Stimulated activated effector memory CD8-positive, alpha-beta T cell treated with anti-CD3 and anti-CD28 coated beads, Interleukin-12 subunit alpha, Interleukin-12 subunit beta, amount 100 ng/mL, for 72 hours (primary cell): ENCODE data around the gene CLSTN2.

Experiments used
- ATAC-seq: fragments of 150-1000 bp; cut with Tn5 transposase; 2 replicates; pipeline ENCODE4 v1.10.0; 2021
- DNase-seq, 2 donors: peaks; one replicate each; pipeline ENCODE4 v3.0.0; 2021 to 2022; ENCODE audit warnings: low spot score in 2 of 2
- H3K27ac Mint-ChIP-seq: one replicate; pipeline ENCODE4 v1.8.0; 2022; ENCODE audit warnings: mild to moderate bottlenecking, mixed read lengths
- H3K36me3 Mint-ChIP-seq: one replicate; pipeline ENCODE4 v1.8.0; 2022; ENCODE audit warnings: mild to moderate bottlenecking, mixed read lengths
- H3K4me1 Mint-ChIP-seq: one replicate; pipeline ENCODE4 v1.8.0; 2022; ENCODE audit warnings: mixed read lengths
- H3K4me3 Mint-ChIP-seq: one replicate; pipeline ENCODE4 v1.8.0; 2022; ENCODE audit warnings: mild to moderate bottlenecking, mixed read lengths
- H3K9me3 Mint-ChIP-seq: one replicate; pipeline ENCODE4 v1.8.0; 2022; ENCODE audit warnings: mixed read lengths

CLSTN2 gene

DNA sequence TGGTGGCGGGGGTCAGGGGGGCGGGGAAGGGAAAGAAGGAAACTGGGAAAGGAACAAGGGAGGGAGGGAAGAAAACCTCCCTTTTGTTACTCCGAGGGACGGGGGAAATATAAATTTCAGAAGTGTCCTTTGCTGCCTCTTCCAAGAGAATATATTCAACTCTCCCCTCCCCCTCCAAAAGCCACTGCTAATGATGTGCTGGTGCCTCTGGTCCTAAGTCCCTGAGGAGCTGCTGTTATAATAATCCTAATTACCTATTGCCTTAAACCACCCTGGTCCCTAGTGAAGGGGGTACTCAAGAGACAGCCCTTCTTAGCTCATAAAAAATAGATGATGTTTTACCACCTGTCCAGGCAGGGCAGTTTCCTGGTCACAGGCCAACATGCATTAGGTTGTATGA lies 624.6 kb downstream of the CLSTN2 start:
- no peaks in the 10 kb centered on the region for H3K9me3 Mint-ChIP-seq

GRCh38 chr3:140563206-140563760 lies 628.3 kb downstream of the CLSTN2 start:
- DNase-seq: no peak
- Mint-ChIP-seq H3K36me3 (no peaks in the 10 kb centered on the region), H3K4me1 (no peaks in the 10 kb centered on the region), H3K9me3 (no peaks in the 10 kb centered on the region), H3K27ac (no peak overlapping the region), H3K4me3 (no peak overlapping the region)
- no peak for ATAC-seq

More for the DNA sequence above, 624.6 kb downstream of the CLSTN2 start:
- H3K4me3 Mint-ChIP-seq: no peak overlapping the region
- no peaks in the 10 kb centered on the region for H3K4me1 Mint-ChIP-seq
- no peak overlapping the region for H3K27ac Mint-ChIP-seq
- no peak for DNase-seq
- no peaks in the 10 kb centered on the region for H3K36me3 Mint-ChIP-seq
- no peak for ATAC-seq

GRCh38 chr3:140568131-140568530 lies 633.1 kb downstream of the CLSTN2 start:
- Mint-ChIP-seq H3K4me3 (no peak overlapping the region), H3K27ac (no peak overlapping the region), H3K4me1 (no peaks in the 10 kb centered on the region), H3K36me3 (no peaks in the 10 kb centered on the region), H3K9me3 (no peaks in the 10 kb centered on the region)
- DNase-seq: no peak
- no peak for ATAC-seq

DNA sequence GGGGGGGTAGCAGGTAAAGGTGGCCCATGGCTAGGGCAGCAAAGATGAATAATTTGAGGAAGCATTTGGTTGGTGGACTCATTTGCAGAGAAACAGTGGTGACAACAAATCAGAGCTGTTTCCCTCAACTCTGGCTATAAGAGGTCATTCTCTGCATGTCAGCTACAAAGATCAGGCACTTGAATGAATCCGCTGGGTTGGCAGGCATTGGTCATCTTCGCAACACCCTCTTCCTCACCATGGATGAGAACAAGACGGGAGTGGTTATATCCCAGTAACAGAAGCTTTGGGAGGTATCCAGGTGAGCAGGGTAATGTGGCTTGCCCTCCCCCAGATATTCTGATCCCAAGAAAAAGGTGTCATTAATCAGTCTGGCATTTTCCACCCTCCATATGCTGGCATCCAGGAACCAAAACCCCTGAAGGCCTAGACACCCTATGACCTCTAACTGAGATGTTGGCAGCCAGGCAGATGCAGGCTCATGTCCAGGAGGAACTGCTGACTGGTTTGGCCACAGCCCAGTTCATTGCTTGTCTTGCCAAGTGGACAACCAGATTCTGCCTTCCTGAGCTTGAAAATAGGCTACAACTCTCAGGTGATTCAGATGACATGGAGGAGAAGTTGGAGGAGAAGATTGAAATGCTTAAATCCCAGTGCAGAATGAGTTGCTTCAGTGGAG lies 634.0 kb downstream of the CLSTN2 start:
- Mint-ChIP-seq H3K27ac (no peak overlapping the region), H3K4me1 (no peaks in the 10 kb centered on the region), H3K36me3 (no peaks in the 10 kb centered on the region), H3K4me3 (no peak overlapping the region), H3K9me3 (no peaks in the 10 kb centered on the region)
- DNase-seq (no peak), ATAC-seq (no peak)

GRCh38 chr3:140570602-140571001 lies 635.6 kb downstream of the CLSTN2 start:
- no peak overlapping the region for H3K4me3 Mint-ChIP-seq
- DNase-seq: no peak
- H3K4me1 Mint-ChIP-seq: no peaks in the 10 kb centered on the region
- no peaks in the 10 kb centered on the region for H3K36me3 Mint-ChIP-seq
- no peak overlapping the region for H3K27ac Mint-ChIP-seq
- H3K9me3 Mint-ChIP-seq: no peaks in the 10 kb centered on the region
- no peak for ATAC-seq

GRCh38 chr3:140571836-140572235 lies 636.9 kb downstream of the CLSTN2 start:
- H3K27ac Mint-ChIP-seq: no peak overlapping the region
- no peaks in the 10 kb centered on the region for H3K4me1 Mint-ChIP-seq
- H3K4me3 Mint-ChIP-seq: no peak overlapping the region
- no peaks in the 10 kb centered on the region for H3K36me3 Mint-ChIP-seq
- DNase-seq: no peak
- H3K9me3 Mint-ChIP-seq: no peaks in the 10 kb centered on the region
- ATAC-seq: no peak

DNA sequence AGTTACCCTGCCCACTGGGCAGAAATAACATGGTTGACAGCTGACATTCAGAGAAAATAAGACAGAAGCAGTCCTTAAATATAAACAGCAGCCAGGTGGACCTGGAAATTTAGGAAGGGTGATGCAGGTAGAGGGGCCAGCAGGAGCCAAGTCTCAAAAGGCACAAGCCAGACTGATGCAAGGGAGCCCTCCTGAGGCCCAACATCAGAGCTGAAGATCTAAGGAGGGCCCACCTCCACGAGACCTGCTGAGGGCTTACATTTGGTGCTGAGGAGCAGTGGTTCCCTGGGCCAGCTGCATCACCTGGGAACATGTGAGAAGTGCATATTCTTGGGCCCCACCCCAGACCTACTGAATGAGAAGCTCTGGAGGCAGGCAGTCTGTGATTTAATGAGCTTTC lies 637.3 kb downstream of the CLSTN2 start:
- Mint-ChIP-seq H3K27ac (no peak overlapping the region), H3K4me3 (no peak overlapping the region), H3K9me3 (no peaks in the 10 kb centered on the region), H3K36me3 (no peaks in the 10 kb centered on the region), H3K4me1 (no peaks in the 10 kb centered on the region)
- ATAC-seq: no peak
- DNase-seq: no peak

- DNase-seq (no peak), ATAC-seq (no peak)
- H3K27ac Mint-ChIP-seq: no peak overlapping the region
- no peak overlapping the region for H3K4me3 Mint-ChIP-seq
- no peaks in the 10 kb centered on the region for H3K9me3 Mint-ChIP-seq
- H3K4me1 Mint-ChIP-seq: no peaks in the 10 kb centered on the region
- no peaks in the 10 kb centered on the region for H3K36me3 Mint-ChIP-seq
Measured at GRCh38 chr3:140573011-140573410, 638.0 kb downstream of the CLSTN2 start.

GRCh38 chr3:140574375-140574774 lies 639.4 kb downstream of the CLSTN2 start:
- no peaks in the 10 kb centered on the region for H3K4me1 Mint-ChIP-seq
- no peak overlapping the region for H3K27ac Mint-ChIP-seq

GRCh38 chr3:140576449-140576848 lies 641.5 kb downstream of the CLSTN2 start:
- ATAC-seq (no peak), DNase-seq (no peak)
- Mint-ChIP-seq H3K27ac (no peak overlapping the region), H3K4me1 (no peaks in the 10 kb centered on the region), H3K4me3 (no peak overlapping the region), H3K9me3 (no peaks in the 10 kb centered on the region), H3K36me3 (no peaks in the 10 kb centered on the region)

More at GRCh38 chr3:140574375-140574774, 639.4 kb downstream of the CLSTN2 start:
- no peak overlapping the region for H3K4me3 Mint-ChIP-seq
- no peaks in the 10 kb centered on the region for H3K36me3 Mint-ChIP-seq
- ATAC-seq (no peak), DNase-seq (no peak)
- no peaks in the 10 kb centered on the region for H3K9me3 Mint-ChIP-seq

DNA sequence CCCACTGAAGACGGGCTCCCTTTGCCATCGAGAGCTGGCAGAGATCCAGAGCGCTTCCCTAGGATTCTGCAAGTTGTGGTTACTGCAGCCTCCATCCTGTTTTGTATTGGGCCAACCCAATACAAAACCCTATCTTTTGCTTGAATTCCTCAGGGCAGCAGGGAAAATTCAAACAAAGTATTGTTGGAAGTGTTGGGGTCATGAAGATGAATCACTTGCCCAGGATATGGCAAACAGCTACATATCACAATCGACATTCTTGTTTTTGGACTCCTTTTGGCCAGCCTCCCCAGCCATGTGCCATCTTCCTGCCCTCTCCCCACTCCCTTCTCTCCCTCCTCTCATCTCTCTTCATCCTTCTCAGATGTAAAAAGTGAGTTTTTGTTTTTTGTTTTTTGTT lies 642.9 kb downstream of the CLSTN2 start:
- ATAC-seq (no peak), DNase-seq (no peak)
- H3K27ac Mint-ChIP-seq: no peak overlapping the region
- no peaks in the 10 kb centered on the region for H3K36me3 Mint-ChIP-seq
- H3K4me1 Mint-ChIP-seq: no peaks in the 10 kb centered on the region
- no peak overlapping the region for H3K4me3 Mint-ChIP-seq
- H3K9me3 Mint-ChIP-seq: no peaks in the 10 kb centered on the region

GRCh38 chr3:140579260-140579659 lies 644.3 kb downstream of the CLSTN2 start:
- DNase-seq (no peak), ATAC-seq (no peak)
- Mint-ChIP-seq H3K9me3 (no peaks in the 10 kb centered on the region), H3K36me3 (no peaks in the 10 kb centered on the region), H3K4me1 (no peaks in the 10 kb centered on the region), H3K27ac (no peak overlapping the region), H3K4me3 (no peak overlapping the region)

DNA sequence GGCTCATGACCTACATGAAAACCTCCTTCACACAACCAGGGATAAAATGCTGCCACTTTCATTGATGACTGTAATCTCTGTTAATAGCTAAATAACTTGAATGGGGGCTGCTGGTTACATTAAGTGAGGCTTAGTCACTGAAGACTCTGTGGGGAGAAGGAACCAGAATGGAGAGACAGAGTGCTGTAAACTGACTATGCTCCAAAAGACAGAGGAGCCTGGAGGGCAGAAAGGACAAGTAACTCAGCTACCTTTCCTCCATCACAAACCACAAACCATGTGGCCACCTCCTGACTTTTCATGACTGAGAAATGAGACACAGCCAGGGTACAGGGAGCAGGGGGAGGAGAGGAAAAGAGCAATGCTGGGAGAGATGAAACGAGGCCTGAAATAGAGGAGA lies 645.8 kb downstream of the CLSTN2 start:
- H3K4me3 Mint-ChIP-seq: no peak overlapping the region
- ATAC-seq: no peak
- H3K27ac Mint-ChIP-seq: no peak overlapping the region
- H3K36me3 Mint-ChIP-seq: no peaks in the 10 kb centered on the region
- no peaks in the 10 kb centered on the region for H3K4me1 Mint-ChIP-seq
- no peak for DNase-seq
- no peaks in the 10 kb centered on the region for H3K9me3 Mint-ChIP-seq

- Mint-ChIP-seq H3K4me3 (no peak overlapping the region), H3K27ac (no peak overlapping the region), H3K4me1 (no peaks in the 10 kb centered on the region), H3K9me3 (no peaks in the 10 kb centered on the region), H3K36me3 (no peaks in the 10 kb centered on the region)
- no peak for DNase-seq
- no peak for ATAC-seq
Measured at GRCh38 chr3:140584549-140584948, 649.6 kb downstream of the CLSTN2 start.

- no peak for ATAC-seq
- no peak overlapping the region for H3K4me3 Mint-ChIP-seq
- H3K27ac Mint-ChIP-seq: no peak overlapping the region
- DNase-seq: no peak
- H3K9me3 Mint-ChIP-seq: no peaks in the 10 kb centered on the region
- H3K36me3 Mint-ChIP-seq: no peaks in the 10 kb centered on the region
- H3K4me1 Mint-ChIP-seq: no peaks in the 10 kb centered on the region
Measured at GRCh38 chr3:140585828-140586227, 650.8 kb downstream of the CLSTN2 start.

- no peak for ATAC-seq
- Mint-ChIP-seq H3K4me3 (no peak overlapping the region), H3K4me1 (no peaks in the 10 kb centered on the region), H3K9me3 (no peaks in the 10 kb centered on the region), H3K27ac (no peak overlapping the region), H3K36me3 (no peaks in the 10 kb centered on the region)
- DNase-seq: no peak
Measured at GRCh38 chr3:140586311-140586710, 651.3 kb downstream of the CLSTN2 start.
